ENCODE results near the gene WNK4. TPM values are rescaled to one million over a fixed set of nuclear protein-coding genes. Genes with fewer than 3 reads are reported as not detected.

WNK4 gene
- total and polyA plus RNA-seq, 2 donors: 0.23 to 0.26 TPM

DNA sequence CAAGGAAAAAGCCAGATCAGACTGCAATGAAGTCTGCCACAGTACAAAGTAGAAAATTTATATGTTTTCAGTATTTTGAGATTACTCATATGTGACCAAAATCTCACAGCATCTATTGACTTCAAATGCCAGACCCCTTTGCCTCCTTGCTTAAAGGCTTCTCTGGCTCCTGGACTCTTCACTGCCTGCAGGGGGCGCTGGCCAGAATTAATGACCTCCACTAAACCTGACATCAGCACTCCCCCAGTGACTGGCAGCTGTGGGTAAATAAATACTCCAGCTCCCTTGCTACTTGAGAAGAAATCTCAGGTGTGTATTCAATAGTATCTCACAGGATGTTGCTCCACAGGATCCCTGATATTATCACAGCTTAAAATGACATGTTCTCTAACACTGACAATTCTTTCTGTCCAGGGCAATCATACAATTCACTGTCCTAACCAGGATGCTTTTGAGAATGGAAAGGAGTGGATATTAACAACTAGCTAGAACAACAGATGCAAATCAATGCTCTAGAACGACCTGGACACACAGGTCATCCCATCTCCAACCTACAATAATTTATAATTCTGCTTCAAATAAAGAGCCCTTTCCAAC is 39.6 kb downstream of the WNK4 start:
- peaks cover 5% of the 10 kb centered on the region for H3K4me1 ChIP-seq (ENCODE audit: insufficient read depth)
- no peak overlapping the region for H3K27ac ChIP-seq (ENCODE audit: low read depth)
- 21% methylated on average over 2 of the region's 2 CpGs for WGBS
- peaks cover 4% of the 10 kb centered on the region for H3K36me3 ChIP-seq (ENCODE audit: insufficient read depth)
- DNase-seq (ENCODE audit: extremely low spot score): no peak
- H3K4me3 ChIP-seq (ENCODE audit: low read depth, low read length): no peak overlapping the region

DNA sequence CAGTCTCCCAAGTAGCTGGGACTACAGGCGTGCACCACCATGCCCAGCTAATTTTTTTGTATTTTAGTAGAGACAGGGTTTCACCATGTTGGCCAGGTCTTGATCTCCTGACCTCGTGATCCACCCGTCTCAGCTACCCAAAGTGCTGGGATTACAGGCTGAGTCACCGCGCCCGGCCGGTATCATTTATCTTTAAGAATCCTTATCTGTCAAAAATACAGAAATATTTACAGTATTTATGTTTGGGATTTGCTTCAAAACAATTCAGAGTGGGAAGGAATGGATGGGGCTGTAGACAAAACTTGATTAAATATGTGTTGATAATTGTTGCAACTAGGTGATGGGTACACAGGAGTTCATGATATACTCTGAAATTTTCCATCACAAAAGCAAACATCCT is 40.8 kb downstream of the WNK4 start:
- Histone ChIP-seq H3K4me1 (ENCODE audit: insufficient read depth) (peaks cover 5% of the 10 kb centered on the region), H3K36me3 (ENCODE audit: insufficient read depth) (peaks cover 4% of the 10 kb centered on the region), H3K4me3 (ENCODE audit: low read depth, low read length) (no peak overlapping the region), H3K27ac (ENCODE audit: low read depth) (no peak overlapping the region)
- no peak for DNase-seq (ENCODE audit: extremely low spot score)
- 75% methylated on average over 7 of the region's 7 CpGs for WGBS

DNA sequence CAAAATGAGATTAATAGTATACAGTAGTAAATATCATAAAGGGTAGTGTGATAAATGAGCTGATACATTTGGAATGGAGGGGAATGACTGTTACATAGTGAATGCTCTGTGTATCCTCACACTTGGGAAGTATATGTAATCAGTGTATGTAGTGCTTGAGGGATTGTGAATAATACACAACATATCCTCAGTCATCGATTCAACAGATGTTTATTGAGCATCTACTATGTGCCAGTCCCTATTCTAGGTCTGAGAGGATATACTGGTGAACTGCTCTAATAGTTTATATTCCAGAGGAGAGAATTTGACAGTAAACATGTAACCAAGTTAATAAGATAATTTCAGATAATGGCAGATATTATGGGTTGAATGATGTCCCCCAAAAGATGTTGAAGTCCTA is 47.1 kb downstream of the WNK4 start:
- 90% methylated on average over 1 of the region's 1 CpG for WGBS
- DNase-seq (ENCODE audit: extremely low spot score): no peak
- peaks cover 5% of the 10 kb centered on the region for H3K4me1 ChIP-seq (ENCODE audit: insufficient read depth)
- no peak overlapping the region for H3K4me3 ChIP-seq (ENCODE audit: low read depth, low read length)
- H3K36me3 ChIP-seq (ENCODE audit: insufficient read depth): no peaks in the 10 kb centered on the region
- H3K27ac ChIP-seq (ENCODE audit: low read depth): no peak overlapping the region

DNA sequence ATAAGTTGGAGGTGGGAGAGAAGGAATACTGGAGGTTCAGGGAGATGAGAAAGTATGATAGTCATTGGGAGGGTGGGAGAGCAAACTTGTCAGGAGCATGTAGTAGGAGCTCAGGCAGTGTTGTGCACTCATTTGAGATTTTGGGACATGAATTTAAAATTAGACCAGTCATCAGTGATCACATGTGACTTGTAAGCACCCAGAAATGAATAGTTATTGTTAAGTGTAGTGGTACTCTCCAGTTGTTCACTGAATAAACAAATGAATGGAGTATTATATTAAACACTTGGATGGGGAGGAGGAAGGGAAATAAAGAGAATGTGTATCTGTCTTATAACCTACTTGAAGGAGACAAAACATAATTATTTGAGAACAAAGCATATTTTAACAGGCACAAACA is 50.6 kb downstream of the WNK4 start:
- Histone ChIP-seq H3K27ac (ENCODE audit: low read depth) (no peak overlapping the region), H3K4me1 (ENCODE audit: insufficient read depth) (no peaks in the 10 kb centered on the region)
- DNase-seq (ENCODE audit: extremely low spot score): no peak

DNA sequence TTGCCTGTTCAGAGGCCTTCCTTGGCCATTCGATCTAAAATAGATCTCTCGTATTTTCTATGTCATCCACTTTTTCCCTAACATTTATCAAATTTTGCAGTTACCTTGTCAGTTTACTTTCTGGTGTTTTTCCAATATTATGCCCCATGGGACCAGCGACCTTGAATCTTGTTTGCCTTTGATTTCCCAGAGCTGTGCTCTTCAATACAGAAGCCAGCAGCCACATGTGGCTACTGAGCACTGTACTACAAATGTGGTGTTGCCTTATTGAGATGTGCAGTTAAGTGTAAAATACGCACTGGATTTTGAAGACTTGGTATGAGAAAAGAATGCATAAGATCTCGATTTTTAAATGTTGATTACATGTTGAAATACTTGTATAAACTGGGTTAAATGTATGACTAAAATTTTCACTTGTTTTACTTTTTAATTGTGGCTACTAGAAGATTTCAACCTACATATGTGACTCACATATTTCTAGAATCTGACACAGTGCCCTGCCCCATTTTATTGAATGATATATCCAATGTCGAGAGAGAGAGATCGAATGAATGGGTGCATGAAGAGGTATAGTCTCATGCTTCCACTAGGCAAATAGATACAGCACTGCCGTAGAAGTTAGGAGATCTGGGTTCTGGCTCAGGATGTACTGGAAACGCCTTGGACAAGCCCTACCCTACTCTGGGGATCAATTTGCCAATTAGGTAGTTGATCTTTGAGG is 52.0 kb downstream of the WNK4 start:
- no peaks in the 10 kb centered on the region for H3K36me3 ChIP-seq (ENCODE audit: insufficient read depth)
- no peaks in the 10 kb centered on the region for H3K4me1 ChIP-seq (ENCODE audit: insufficient read depth)
- no peak for DNase-seq (ENCODE audit: extremely low spot score)
- WGBS: 53% methylated on average over 9 of the region's 9 CpGs
- peak overlapping the region; percentile 43 for H3K27ac ChIP-seq (ENCODE audit: low read depth)
- H3K4me3 ChIP-seq (ENCODE audit: low read depth, low read length): peak overlapping the region; percentile 68

More for the DNA sequence above, 50.6 kb downstream of the WNK4 start:
- H3K4me3 ChIP-seq (ENCODE audit: low read depth, low read length): no peak overlapping the region
- H3K36me3 ChIP-seq (ENCODE audit: insufficient read depth): no peaks in the 10 kb centered on the region

DNA sequence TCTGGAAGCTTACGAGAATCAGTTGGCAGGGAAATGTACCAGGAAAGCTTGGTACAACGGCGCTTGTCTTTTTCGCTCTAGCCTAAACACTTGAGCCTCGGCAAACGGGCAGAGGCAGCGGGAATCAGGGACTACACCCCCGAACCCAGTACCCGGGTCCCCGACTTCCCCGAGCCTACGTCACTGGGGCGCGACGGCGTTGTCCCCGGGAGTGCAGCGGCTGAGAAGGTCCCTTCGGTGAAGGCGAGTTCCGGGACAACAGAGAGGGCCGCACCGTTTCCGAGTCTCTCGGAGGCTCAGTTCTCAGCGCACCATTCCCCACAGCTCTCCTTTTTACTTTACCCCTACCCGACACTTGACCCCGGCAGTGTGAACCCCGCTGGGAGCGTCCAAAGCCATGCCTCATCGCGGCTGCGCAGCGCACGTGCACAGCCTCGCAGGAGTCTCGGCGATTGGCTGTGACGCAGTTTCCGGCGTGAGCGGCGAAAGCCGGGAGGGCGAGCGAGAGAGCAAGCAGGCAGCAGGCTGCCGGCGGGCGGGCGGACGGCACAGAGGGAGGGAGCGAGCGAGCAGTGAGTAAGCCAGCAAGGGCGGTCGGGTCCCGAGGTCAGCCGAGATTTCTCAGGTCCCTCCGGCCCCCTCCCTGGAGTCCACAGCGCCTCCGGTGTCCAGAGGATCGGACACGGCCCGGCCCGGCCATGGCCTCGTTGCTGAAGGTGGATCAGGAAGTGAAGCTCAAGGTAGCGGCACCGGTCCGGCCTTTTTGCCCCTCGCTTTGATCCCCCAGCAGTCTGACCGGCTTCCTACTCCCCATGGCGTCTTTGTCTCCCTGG is 52.7 kb downstream of the WNK4 start, which contains the start of gene PSME3:
PSME3 (plus strand) TSS at position 464 of the 833 bp plus-strand sequence; CDS start at position 699, 235 bp downstream.
- peak within 1 kb of the TSS; percentile 68 for H3K4me3 ChIP-seq (ENCODE audit: low read depth, low read length)
- H3K4me1 ChIP-seq (ENCODE audit: insufficient read depth): no peaks in the 10 kb centered on the region
- WGBS: under 1% methylated on average over 71 of the region's 71 CpGs
- peak; percentile 81 for DNase-seq (ENCODE audit: extremely low spot score)
- H3K36me3 ChIP-seq (ENCODE audit: insufficient read depth): no peaks in the 10 kb centered on the region
- peak within 1 kb of the TSS; percentile 43 for H3K27ac ChIP-seq (ENCODE audit: low read depth)

DNA sequence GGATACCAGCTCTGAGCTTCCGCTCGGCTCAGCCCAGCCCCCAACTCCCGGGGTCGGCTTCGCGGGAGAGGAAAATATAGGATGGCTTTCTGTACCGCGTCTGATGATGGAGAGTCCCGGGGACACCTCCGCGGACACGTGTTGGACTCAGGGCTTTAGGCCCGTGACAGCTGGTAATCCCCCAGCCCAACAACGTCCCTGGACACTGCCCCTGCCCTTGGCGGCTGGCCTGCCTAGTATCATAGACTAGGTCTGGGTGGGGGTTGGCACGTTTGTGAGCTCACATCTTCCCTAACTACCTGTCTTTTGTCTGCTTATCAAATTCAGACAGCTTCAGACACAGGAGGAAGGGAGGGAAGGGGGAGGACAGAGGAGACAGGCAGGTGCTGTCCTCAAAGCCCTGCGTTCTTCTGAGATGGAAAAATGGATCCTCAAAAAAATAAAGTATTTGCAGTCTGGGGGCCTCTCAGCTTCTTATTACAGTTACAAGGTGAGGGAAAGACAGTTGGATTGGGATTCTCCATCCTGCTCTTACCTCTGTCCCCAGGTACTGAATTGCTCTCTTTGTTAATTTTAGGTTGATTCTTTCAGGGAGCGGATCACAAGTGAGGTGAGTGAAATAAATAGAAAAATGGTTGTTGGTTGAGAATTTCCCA is 53.5 kb downstream of the WNK4 start:
- no peaks in the 10 kb centered on the region for H3K4me1 ChIP-seq (ENCODE audit: insufficient read depth)
- H3K4me3 ChIP-seq (ENCODE audit: low read depth, low read length): peak overlapping the region; percentile 68
- no peak overlapping the region for H3K27ac ChIP-seq (ENCODE audit: low read depth)
- DNase-seq (ENCODE audit: extremely low spot score): no peak
- no peaks in the 10 kb centered on the region for H3K36me3 ChIP-seq (ENCODE audit: insufficient read depth)
- 7% methylated on average over 18 of the region's 18 CpGs for WGBS

DNA sequence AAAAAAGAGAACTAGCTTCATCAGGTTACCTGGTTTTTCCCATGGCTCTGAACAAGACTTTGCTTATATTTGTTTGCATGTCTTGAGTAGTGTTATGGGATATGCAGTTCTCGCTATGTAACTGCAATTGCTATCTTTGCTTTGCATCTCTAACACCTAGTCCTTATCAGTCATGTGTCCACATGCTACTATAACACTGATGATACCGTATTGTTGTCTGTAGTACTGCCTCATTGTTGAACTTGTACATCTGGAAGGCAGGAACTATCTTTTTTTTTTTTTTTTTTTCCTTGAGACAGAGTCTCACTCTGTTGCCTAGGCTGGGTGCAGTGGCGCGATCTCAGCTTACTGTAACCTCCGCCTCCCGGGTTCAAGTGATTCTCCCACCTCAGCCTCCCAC is 55.3 kb downstream of the WNK4 start:
- H3K4me3 ChIP-seq (ENCODE audit: low read depth, low read length): no peak overlapping the region
- H3K36me3 ChIP-seq (ENCODE audit: insufficient read depth): no peaks in the 10 kb centered on the region
- no peaks in the 10 kb centered on the region for H3K4me1 ChIP-seq (ENCODE audit: insufficient read depth)
- 97% methylated on average over 6 of the region's 6 CpGs for WGBS
- DNase-seq (ENCODE audit: extremely low spot score): no peak
- H3K27ac ChIP-seq (ENCODE audit: low read depth): no peak overlapping the region

DNA sequence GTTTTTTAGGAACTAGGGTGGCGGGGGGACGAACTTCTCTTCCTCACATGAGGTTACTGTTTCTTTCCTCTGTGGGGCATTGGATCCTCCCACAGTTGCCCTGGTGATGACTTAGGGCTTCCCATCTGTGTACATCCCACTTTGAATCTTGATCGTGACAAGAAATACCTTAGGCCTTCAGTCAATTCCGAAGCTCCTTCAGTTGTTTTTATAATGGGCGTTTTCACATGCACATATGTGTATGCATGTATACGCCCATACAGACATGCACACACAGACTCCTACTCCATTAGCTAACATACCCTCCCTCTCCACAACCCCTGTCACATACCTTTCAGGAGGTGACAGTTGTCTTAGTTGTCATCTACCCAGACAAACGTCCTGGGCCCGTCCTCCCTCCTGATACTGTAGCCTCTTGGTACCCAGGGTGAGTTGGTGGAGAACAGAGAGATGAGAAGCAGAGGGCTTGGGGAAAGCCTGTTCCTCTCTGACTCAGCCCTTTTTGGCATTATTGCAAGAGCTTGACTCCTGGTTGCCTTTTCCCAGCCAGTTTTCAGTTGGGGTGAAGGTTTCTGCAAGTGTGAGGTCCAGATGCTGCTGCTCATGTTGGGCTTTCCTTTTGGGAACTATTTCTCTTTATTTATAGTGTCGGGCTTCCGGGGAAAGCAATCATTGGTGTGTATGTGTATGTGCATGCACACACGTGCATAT is 61.7 kb downstream of the WNK4 start:
- H3K4me3 ChIP-seq (ENCODE audit: low read depth, low read length): no peak overlapping the region
- DNase-seq (ENCODE audit: extremely low spot score): no peak
- peaks cover 2% of the 10 kb centered on the region for H3K36me3 ChIP-seq (ENCODE audit: insufficient read depth)
- H3K4me1 ChIP-seq (ENCODE audit: insufficient read depth): no peaks in the 10 kb centered on the region
- WGBS: 70% methylated on average over 11 of the region's 11 CpGs
- no peak overlapping the region for H3K27ac ChIP-seq (ENCODE audit: low read depth)

DNA sequence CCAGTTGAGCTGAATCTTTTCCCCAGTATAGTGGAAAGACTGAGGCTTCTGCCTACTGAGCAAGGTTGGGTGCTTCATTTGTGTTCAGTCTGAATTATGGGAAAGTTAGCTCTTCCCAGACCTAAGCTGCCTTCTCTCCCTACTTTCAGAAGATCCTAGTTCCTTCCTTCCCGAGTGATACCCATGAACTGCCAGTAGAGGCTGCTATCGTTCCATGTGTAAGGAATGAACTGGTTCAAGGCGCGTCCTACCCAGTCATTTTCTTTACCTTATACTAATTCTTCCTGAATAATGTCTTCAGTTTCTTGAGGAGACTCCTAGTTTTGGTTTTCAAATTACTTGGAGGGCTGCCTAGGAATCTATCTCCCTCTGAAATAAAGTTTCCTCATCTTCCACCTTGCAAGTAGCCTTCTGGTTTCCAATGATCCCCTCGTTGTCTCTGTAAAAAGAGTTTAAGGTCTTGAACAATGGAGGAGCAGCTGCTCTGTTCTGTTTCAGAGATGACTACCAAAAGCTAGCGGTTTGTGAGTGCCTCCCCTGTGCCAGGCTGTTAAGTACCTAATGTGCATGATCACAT is 63.0 kb downstream of the WNK4 start:
- Histone ChIP-seq H3K27ac (ENCODE audit: low read depth) (no peak overlapping the region), H3K4me3 (ENCODE audit: low read depth, low read length) (no peak overlapping the region), H3K36me3 (ENCODE audit: insufficient read depth) (peaks cover 2% of the 10 kb centered on the region), H3K4me1 (ENCODE audit: insufficient read depth) (no peaks in the 10 kb centered on the region)
- peak; percentile 47 for DNase-seq (ENCODE audit: extremely low spot score)
- WGBS: 35% methylated on average over 6 of the region's 6 CpGs

DNA sequence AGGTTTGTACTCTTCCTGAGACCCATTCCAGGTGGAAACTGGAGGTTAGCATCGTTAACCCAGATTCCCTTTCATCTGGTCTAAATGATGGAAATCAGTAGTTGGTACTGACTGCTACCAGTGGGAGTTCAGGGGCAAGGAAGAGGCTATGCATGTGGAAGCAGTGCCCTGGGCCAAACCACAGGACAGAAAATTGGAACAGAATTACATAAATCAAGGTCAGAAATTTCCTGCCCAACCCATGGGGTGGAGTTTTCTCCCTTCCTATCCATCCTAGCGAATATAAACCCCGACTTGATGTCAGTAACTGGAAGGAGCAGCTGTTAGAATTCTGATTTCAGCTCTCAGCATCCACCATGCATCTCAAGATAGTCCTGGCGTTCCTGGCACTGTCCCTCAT is 63.9 kb downstream of the WNK4 start, which contains the start of gene AOC2:
AOC2 (plus strand) TSS at position 310 of the 400 bp plus-strand sequence; CDS start at position 357, 47 bp downstream.
- no peaks in the 10 kb centered on the region for H3K4me1 ChIP-seq (ENCODE audit: insufficient read depth)
- H3K4me3 ChIP-seq (ENCODE audit: low read depth, low read length): no peak within 1 kb of the TSS
- 74% methylated on average over 4 of the region's 4 CpGs for WGBS
- H3K36me3 ChIP-seq (ENCODE audit: insufficient read depth): peaks cover 2% of the 10 kb centered on the region
- H3K27ac ChIP-seq (ENCODE audit: low read depth): no peak within 1 kb of the TSS
- no peak for DNase-seq (ENCODE audit: extremely low spot score)

DNA sequence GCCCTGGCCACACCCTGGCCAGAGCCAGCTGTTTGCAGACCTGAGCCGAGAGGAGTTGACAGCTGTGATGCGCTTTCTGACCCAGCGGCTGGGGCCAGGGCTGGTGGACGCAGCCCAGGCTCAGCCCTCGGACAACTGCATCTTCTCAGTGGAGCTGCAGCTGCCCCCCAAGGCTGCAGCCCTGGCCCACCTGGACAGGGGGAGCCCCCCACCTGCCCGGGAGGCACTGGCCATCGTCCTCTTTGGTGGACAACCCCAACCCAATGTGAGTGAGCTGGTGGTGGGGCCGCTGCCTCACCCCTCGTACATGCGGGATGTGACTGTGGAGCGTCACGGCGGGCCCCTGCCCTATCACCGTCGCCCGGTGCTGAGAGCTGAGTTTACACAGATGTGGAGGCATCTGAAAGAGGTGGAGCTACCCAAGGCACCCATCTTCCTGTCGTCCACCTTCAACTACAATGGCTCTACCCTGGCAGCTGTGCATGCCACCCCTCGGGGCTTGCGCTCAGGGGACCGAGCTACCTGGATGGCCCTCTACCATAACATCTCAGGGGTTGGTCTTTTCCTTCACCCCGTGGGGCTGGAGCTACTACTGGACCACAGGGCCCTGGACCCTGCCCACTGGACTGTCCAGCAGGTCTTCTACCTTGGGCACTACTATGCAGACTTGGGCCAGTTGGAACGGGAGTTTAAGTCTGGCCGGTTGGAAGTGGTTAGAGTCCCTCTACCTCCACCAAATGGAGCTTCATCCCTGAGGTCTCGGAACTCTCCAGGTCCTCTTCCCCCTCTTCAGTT is 64.5 kb downstream of the WNK4 start:
- DNase-seq (ENCODE audit: extremely low spot score): no peak
- WGBS: 88% methylated on average over 24 of the region's 24 CpGs
- Histone ChIP-seq H3K4me1 (ENCODE audit: insufficient read depth) (no peaks in the 10 kb centered on the region), H3K27ac (ENCODE audit: low read depth) (no peak overlapping the region), H3K36me3 (ENCODE audit: insufficient read depth) (peaks cover 2% of the 10 kb centered on the region), H3K4me3 (ENCODE audit: low read depth, low read length) (no peak overlapping the region)
